Glomerular endothelial cell (primary cell): ENCODE measurements around the gene CKB. TPM values are rescaled to one million over a fixed set of nuclear protein-coding genes. Genes with fewer than 3 reads are reported as not detected.

Experiments used
- DNase-seq: peaks from one replicate; pipeline ENCODE4 v3.0.0-alpha.2; 2011; ENCODE audit warnings: low read depth, low spot score; ENCODE audit errors: extremely low read depth
- total RNA-seq: library from RNA; depleted of rRNA; stranded (reverse); fragments of >200 nt; gene quantifications from 2 replicates; pipeline ENCODE4 v1.2.3, GENCODE V29; 2015

The CKB gene
- 10.3 and 30.8 TPM in 2 replicates for total RNA-seq

DNA sequence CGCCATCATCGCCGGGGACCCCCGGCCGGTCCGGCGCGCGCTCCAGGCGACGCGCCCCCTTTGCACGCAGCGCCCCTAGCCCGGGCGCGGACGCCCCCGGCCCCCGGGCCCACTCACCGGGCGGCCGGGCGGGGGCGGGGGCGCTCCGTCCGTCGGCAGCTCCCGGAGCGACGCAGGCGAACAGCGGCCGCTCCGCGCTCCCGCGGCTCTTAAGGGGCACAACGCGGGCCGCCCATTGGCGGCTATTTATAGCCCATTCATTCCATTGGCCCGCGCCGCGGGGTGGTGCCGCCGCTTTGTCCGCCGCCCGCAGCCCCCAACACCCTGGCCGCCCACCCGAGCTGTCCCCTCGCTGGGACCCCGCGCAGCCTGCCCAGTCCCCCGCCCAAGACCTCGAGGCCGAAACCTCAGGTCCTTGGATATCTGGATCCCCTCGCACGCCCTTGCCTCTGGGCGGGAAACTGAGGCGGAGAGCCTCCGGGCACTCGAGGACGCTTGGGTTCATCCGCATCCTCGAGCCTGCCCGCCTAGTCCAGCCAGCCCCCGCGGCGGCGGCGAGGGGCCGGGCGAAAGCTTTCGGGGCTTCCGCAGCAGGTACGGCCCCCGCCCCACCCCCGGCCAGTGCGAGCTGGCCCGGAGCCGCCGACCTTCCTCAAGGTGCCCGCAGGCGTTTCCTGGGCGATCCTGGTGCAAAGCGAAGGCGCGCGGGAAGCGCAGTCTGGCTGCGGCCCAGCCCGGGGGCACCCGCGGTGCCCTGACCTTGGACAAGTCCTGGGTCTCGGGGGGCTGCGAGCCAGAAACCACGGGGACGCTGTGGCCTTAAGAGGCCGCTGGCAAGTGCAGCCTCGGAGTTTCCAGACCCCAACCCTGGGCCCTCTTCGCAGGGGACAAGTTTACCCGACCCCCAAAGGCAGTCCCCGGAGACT, at the start of gene CKB:
TSS of gene CKB (minus strand) at position 182 of the 926 bp plus-strand sequence. CDS start 337 bp downstream, outside the sequence.
- DNase-seq: no peak

DNA sequence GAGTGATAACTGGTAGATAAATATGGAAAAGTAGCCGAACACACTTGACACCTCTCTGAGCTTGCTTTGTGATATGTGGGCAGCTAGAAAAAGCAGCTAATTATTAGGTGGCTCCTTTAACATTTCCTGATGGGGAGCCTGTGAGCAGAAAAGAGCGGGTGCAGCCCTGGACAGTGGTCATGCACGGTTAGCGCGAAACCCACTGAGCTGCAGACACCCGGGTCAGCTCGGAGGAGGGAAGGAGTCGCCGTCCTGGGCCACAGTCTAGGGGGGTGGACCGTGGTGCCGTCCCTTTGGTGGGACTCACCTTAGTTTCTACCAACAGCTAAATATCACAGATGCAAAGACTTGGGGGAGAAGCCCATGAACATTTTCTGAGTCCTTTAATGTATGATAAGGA, 46.8 kb upstream of the CKB start:
- no peak for DNase-seq

- no peak for DNase-seq
These were observed 46.3 kb upstream of the CKB start for GRCh38 chr14:103568952-103569351.

- DNase-seq: no peak
These were observed 41.3 kb upstream of the CKB start for GRCh38 chr14:103563844-103564505.

- DNase-seq: no peak
These were observed 40.6 kb upstream of the CKB start for GRCh38 chr14:103563226-103563620.

- DNase-seq: no peak
These were observed 40.0 kb upstream of the CKB start, which contains the start of the genes BAG5 and COA8 for GRCh38 chr14:103562429-103563225. TSS of gene BAG5 (minus strand) at chr14:103562657. CDS start at chr14:103561164, 1,493 bp downstream. TSS of gene COA8 (plus strand) at chr14:103562960. CDS start at chr14:103563002, 42 bp downstream.

DNA sequence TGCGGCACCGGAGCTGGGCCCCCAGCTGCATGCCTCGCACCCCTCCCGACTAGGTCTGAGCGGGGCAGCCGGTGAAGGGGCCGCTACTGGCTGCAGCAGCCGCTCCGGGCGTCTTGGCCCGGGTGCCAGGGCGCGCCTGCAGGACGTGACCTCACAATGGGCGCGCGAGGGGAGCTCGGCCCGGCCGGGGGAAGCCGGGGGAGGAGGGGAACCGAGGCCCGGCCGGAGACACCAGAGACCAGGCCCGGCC, 39.5 kb upstream of the CKB start:
- DNase-seq: no peak

DNA sequence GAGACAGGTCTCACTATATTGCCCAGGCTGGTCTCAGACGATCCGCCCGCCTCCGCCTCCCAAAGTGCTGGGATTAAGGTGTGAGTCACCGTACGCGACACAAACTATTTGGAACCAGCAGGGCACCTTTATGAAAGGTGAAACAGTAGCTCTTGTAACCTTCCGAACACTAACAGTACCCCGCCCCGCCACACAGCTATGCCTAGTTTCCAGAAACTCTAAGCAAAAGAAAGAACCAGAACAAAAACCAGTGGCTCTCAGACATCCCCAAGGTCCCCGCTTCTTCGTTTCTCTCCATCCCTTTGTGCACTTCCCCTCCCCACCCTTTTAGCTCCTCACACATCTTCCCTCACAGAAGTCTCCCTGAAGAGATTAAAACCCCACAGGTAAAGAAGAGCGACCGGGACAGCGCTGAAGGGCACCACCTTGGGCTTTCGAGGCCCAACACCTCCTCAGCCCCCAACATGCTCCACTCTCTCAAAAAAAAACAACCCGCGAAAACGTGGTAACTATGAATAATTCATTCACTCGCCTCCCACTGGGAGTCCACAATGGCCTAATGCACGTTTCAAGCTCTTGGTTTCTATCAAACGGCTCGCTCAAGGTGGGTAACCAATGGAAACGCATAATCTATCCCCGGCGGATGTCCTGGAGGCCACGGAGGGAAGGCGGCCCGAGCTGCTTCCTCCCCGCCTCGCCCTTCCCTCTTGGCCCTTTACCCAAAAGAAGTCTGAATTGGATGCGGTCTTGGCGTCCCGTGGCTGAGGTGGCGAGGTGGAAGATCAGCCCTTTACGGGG, 39.0 kb upstream of the CKB start:
- DNase-seq: no peak

- DNase-seq: no peak
These were observed 38.1 kb upstream of the CKB start for GRCh38 chr14:103560691-103561090.

DNA sequence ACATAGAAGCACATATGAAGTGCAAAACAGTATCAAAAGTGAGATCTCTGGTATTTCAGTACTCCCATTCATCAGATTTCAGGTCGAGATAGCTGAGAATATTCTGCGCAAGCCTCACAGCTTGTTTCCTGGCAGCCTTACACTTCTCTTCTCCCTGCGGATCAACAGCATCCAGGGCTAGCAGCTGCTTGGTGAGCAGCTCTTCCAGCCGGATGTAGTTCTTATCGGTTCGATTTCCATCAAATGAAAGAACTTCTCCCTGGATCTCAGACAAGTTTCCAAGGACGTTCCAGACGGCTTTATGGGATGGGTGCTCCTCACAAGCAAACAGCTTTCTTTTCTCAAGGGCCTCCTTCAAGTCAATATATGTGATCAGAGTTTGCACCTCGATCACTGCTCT, 37.1 kb upstream of the CKB start:
- DNase-seq: no peak

DNA sequence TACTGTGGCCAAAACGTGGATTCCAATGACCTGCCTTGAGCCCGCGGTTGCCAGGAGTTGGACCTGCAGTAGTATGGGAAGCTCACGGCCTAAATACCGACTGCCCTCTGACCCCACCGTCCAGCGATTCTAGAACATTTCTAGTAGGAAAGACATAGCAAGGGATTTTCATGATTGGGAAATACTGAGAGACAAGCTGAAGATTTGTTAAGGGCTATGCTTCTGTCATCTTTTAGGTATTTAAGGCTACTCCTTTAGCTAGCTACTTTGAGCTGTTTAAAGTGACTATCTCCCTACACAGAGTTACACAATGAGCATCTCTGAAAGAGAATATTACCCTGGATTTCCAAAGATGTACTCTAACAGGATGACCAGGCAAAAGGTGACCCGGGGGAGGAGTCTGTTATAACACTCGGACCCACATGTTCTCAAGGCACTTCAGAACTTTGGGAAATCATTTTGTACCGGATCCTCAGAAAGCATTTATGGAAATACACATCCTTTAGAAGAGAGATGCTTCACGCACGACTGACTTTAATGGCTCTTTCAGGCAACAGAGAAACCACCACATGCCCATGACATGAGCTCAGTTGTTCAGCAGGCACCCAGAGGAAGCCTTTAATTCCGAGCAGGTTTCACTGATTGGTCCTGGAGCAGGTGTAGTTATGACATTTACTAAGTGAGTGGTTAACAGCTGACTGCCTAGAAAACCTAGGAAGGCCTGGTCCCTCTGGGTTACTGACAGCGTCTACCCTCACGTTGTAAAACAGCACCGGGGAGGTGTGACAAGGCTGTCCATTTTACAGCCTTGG, 35.6 kb upstream of the CKB start:
- DNase-seq: no peak

GRCh38 chr14:103556946-103557758, 34.5 kb upstream of the CKB start:
- DNase-seq: no peak

GRCh38 chr14:103555559-103556337, 33.1 kb upstream of the CKB start:
- no peak for DNase-seq

DNA sequence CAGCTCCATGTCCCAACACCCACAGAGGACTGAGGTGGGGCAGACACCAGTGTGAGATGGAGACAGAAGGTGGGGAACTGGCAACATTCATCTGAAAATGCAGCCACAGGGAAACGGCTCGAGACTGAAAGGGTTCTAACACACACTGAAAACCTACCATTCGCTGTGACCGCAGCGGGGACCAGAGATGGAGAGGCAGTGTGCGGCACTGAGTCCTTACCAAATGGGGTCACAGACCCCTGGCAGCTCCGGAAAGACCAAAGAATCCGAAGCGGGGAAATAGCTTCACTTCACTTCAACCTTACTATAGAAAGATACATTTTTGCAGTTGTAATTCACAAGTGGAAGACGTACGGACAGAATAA, 30.2 kb upstream of the CKB start:
- DNase-seq: no peak

DNA sequence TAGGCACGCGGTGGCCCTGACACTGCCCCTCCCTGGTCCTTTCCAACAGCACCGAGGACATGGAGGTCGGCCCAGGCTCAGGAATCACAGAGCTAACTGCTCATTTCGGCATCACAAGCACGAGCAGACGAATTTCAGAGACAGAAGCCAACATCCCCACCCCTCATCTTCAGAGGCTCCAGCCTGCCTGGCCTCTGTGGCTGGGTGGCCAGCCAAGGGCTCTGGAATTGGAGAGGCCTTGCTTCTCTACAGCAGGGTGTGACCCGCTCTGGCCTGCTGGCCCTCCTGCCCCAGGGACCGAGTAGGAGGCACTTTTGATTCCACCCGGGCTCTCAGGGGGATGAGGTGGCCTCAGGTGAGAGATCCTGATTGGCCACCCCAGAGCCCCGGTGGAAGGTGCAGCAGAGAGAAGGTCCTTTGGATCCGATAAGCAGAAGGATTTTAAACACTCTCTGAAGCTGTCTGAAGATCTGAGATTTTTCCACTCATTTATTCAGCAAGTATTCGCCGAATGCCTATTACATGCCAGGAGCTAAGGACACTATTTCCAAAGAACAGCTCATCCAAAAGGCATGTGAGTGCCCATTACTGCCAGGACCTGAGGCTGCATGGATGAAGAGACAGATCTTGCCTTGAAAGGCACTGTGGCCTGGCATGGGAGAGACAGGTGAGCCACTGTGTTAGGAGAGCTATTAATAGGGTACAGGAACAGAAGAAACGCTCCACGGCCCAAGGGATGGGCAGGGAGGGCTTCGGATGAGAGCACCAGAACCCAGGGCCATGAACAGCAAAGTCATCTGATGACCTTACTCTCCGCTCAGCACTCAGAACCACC, 29.6 kb upstream of the CKB start:
- DNase-seq: no peak

DNA sequence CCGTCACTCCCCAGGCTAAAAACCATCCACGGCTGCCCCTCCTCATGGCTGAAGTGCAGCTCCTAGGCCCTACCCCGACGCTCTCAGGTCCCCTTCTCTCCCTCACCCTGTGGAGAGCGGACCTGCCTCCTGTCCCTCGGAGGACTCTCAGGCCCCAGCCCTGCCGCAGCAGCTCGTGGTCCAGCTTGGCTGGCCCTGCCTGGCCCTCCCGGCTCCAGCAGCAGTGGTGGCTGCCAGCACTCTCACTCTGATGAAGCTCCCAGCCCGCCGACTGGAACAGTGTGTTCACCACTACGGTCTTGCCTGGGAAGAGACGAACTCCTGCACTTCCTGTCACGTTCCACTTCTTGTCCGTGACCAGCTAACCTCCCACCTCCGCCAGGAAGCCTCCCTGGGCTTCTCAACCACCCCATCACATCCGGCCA, 28.7 kb upstream of the CKB start:
- no peak for DNase-seq
